ENCODE data around the gene ADARB2. TPM values are rescaled to one million over a fixed set of nuclear protein-coding genes. Genes with fewer than 3 reads are reported as not detected.

The ADARB2 gene
- total and polyA plus RNA-seq, 4 donors = 0.55 to 0.70 (median 0.59) TPM; not detected in 1

GRCh38 chr10:1552406-1552805 lies 184.9 kb downstream of the ADARB2 start:
- TF ChIP-seq EGR1 (IDR thresholded peaks at IDR 0.05; ENCODE audit: low read depth in 2 of 2) (no peak), CTCF (IDR thresholded peaks at IDR 0.05; ENCODE audit: low read depth, low read length, missing input control) (no peak), MAX (IDR thresholded peaks at IDR 0.05) (no peak), HNF4A (conservative IDR thresholded peaks at IDR 0.05) (no peak), RXRA (IDR thresholded peaks at IDR 0.05) (no peak), HNF4G (IDR thresholded peaks at IDR 0.05) (no peak), GABPA (IDR thresholded peaks at IDR 0.05 in 1 of 2, conservative IDR thresholded peaks at IDR 0.05 in 1 of 2) (no peak), FOXA1 (IDR thresholded peaks at IDR 0.05) (no peak), ATF3 (IDR thresholded peaks at IDR 0.05) (no peak), TAF1 (conservative IDR thresholded peaks at IDR 0.05) (no peak), NR2F2 (IDR thresholded peaks at IDR 0.05) (no peak), SP1 (IDR thresholded peaks at IDR 0.05) (no peak)
- H3K27me3 ChIP-seq (ENCODE audit: control insufficient read depth in 4 of 4, insufficient read depth in 4 of 4, low read length in 3 of 4) = no peaks in the 10 kb centered on the region
- no peaks in the 10 kb centered on the region for H3K4me1 ChIP-seq (ENCODE audit: control insufficient read depth in 4 of 4, insufficient read depth in 4 of 4, low read length in 3 of 4)
- no peak overlapping the region for H3K27ac ChIP-seq (ENCODE audit: low read depth in 1 of 2, low read length in 2 of 2)
- H3K36me3 ChIP-seq (ENCODE audit: control insufficient read depth in 4 of 4, insufficient read depth in 3 of 4, low read depth in 1 of 4, low read length in 3 of 4) = no peaks in the 10 kb centered on the region
- H3K9ac ChIP-seq (ENCODE audit: low read depth in 1 of 2, low read length in 2 of 2) = no peak overlapping the region
- no peak for DNase-seq (ENCODE audit: low spot score)
- WGBS = 49% methylated on average over 9 of the region's 9 CpGs
- H3K9me3 ChIP-seq (ENCODE audit: control insufficient read depth in 4 of 4, low read length in 3 of 4) = no peaks in the 10 kb centered on the region
- no peak overlapping the region for H3K4me3 ChIP-seq (ENCODE audit: low read depth in 1 of 3, low read length in 3 of 3)

GRCh38 chr10:1551636-1552338 lies 185.5 kb downstream of the ADARB2 start:
- Histone ChIP-seq H3K9me3 (ENCODE audit: control insufficient read depth in 4 of 4, low read length in 3 of 4) (no peaks in the 10 kb centered on the region), H3K4me3 (ENCODE audit: low read depth in 1 of 3, low read length in 3 of 3) (no peak overlapping the region), H3K9ac (ENCODE audit: low read depth in 1 of 2, low read length in 2 of 2) (no peak overlapping the region), H3K27me3 (ENCODE audit: control insufficient read depth in 4 of 4, insufficient read depth in 4 of 4, low read length in 3 of 4) (no peaks in the 10 kb centered on the region), H3K4me1 (ENCODE audit: control insufficient read depth in 4 of 4, insufficient read depth in 4 of 4, low read length in 3 of 4) (no peaks in the 10 kb centered on the region), H3K36me3 (ENCODE audit: control insufficient read depth in 4 of 4, insufficient read depth in 3 of 4, low read depth in 1 of 4, low read length in 3 of 4) (no peaks in the 10 kb centered on the region), H3K27ac (ENCODE audit: low read depth in 1 of 2, low read length in 2 of 2) (no peak overlapping the region)
- WGBS = 85% methylated on average over 18 of the region's 18 CpGs
- TF ChIP-seq YY1 (IDR thresholded peaks at IDR 0.05) (no peak), HNF4G (IDR thresholded peaks at IDR 0.05) (no peak), GABPA (IDR thresholded peaks at IDR 0.05 in 1 of 2, conservative IDR thresholded peaks at IDR 0.05 in 1 of 2) (no peak), HNF4A (conservative IDR thresholded peaks at IDR 0.05) (no peak), EGR1 (IDR thresholded peaks at IDR 0.05; ENCODE audit: low read depth in 2 of 2) (no peak), RAD21 (IDR thresholded peaks at IDR 0.05) (no peak), ZBTB33 (IDR thresholded peaks at IDR 0.05) (no peak), SP1 (IDR thresholded peaks at IDR 0.05) (no peak), NR2F2 (IDR thresholded peaks at IDR 0.05) (no peak), REST (IDR thresholded peaks at IDR 0.05) (no peak), RXRA (IDR thresholded peaks at IDR 0.05) (no peak), JUND (IDR thresholded peaks at IDR 0.05) (no peak), FOXA2 (IDR thresholded peaks at IDR 0.05) (no peak), MAX (IDR thresholded peaks at IDR 0.05) (no peak), FOXA1 (IDR thresholded peaks at IDR 0.05) (no peak), ATF3 (IDR thresholded peaks at IDR 0.05) (no peak), TAF1 (conservative IDR thresholded peaks at IDR 0.05) (no peak), CTCF (IDR thresholded peaks at IDR 0.05; ENCODE audit: low read depth, low read length, missing input control) (no peak)
- no peak for DNase-seq (ENCODE audit: low spot score)
